GM13977 (cell line): Measurements from ENCODE around the gene AKNA.

ENCODE experiments used
- DNase-seq: peaks from one replicate; pipeline ENCODE4 v3.0.0; 2012; ENCODE audit warnings: low spot score
- in situ Hi-C: fragments of 300-500 bp; cut with MboI; formaldehyde crosslinking; loops from one replicate; pipeline ENCODE4 v1.12.0; 2022; ENCODE audit warnings: low sequenced_read_pairs, low pct_unique_long_range_greater_than_20kb, mixed read lengths, inconsistent platforms; ENCODE audit not compliant: unreplicated experiment
- TF ChIP-seq, protein P1 (sequence below): IDR thresholded peaks from 2 replicates; pipeline ENCODE4 v1.5.1; 2012; ENCODE audit warnings: mild to moderate bottlenecking, control low read depth; ENCODE audit not compliant: insufficient read depth; ENCODE audit errors: extremely low read depth, missing control alignments

AKNA gene

DNA sequence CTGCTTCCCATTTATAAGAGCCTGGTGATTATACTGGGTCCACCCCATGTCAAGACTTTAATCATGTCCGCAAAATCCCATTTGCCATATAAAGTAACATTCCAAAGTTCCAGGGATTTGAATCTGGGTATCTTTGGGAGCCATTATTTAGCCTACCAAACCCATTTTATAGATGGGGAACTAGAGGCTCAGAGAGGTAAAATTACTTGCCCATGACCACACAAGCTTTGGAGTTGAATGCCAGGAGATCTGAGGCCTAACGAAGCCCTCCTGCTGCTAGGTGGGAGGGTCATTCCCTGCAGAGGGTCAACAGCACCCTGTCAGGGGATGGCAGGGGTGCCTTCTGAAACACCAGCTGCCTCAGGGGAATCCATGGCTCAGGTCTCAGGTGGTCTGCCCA, 13.0 kb upstream of the AKNA start:
- in situ Hi-C loops, result loop anchor here (25.0 kb wide), 1 partner anchor 612 kb away; no protein-coding TSS in a partner anchor

DNA sequence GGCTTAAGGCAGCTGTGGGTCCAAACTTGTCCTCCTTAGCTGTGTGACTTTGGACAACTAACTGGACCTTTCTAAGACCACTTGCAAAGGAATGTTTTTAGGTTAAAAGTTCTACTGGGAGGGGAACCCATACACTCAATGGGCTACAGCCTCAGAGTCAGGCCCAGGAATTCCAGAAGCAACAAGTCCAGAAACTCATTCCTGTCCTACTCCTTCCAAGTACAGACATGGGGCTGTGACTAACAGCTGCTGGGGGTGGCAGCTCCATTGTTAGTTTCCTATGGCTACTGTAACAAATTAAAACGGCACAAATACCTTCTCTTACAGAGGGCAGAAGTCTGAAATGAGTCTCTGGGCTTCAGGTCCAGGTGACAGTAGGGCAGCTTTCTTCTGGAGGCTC, 12.4 kb upstream of the AKNA start:
- in situ Hi-C loops, result loop anchor here (25.0 kb wide), 1 partner anchor 612 kb away; no protein-coding TSS in a partner anchor
- no peak for DNase-seq
- TF ChIP-seq, protein P1, sequence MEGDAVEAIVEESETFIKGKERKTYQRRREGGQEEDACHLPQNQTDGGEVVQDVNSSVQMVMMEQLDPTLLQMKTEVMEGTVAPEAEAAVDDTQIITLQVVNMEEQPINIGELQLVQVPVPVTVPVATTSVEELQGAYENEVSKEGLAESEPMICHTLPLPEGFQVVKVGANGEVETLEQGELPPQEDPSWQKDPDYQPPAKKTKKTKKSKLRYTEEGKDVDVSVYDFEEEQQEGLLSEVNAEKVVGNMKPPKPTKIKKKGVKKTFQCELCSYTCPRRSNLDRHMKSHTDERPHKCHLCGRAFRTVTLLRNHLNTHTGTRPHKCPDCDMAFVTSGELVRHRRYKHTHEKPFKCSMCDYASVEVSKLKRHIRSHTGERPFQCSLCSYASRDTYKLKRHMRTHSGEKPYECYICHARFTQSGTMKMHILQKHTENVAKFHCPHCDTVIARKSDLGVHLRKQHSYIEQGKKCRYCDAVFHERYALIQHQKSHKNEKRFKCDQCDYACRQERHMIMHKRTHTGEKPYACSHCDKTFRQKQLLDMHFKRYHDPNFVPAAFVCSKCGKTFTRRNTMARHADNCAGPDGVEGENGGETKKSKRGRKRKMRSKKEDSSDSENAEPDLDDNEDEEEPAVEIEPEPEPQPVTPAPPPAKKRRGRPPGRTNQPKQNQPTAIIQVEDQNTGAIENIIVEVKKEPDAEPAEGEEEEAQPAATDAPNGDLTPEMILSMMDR, result no peak

More for the DNA sequence above, 13.0 kb upstream of the AKNA start:
- DNase-seq, result no peak
- TF ChIP-seq, protein P1, result no peak

DNA sequence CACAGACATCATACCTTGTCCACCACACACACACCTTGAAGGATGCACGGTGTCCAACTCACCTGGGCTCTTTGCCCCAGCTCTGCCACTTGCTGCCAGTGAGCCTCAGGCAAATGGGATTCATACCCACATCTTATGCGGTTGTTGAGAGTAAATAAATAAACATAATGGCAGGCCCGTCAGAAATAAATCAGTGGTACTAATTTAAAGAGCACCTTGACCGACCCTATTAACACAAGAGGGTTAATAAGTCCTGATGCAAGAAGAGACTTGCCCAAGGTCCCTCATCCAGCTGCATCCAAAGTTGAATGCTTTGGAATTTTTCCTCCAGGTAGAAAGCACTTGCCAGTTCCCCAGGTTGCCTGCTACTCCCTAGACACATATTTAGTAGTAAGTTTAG, 11.6 kb upstream of the AKNA start:
- DNase-seq, result no peak
- in situ Hi-C loops, result no loop called here
- TF ChIP-seq, protein P1, result no peak

DNA sequence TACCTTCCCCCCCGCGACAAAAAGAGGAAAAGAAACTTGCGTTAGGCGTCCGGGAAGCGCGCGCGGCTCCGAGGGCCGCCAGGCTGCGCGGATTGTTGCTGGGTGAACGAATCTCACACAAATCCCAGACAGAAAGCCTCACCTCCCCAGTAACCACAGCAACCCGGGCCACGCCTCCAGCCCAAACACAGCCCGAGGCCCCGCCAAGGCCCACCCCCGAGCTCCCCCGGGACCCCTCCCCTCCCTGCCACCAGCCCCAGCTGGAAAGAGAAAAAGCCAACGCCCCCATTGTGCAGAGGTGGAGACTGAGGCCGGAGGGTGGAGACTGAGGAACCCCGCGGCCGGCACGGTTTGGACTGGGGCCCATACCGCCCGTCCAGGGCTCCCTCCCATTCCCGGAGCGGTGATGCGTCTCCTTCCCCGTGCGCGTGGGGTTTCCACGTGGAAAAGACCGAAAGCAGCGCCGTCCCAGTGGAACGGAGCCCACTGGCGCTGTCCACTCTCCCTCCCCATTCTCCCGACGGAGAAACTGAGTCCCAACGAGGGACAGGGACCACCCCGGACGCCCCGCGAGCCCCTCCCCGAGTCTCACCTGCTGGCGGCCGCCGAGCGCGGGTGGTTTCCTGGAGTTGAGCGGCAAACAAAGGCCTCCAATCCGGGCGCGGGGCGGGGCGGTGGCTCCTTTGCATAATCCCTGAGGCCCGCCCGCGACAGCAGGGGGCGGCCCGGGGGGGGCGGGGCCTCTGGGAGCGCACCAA, 10.2 kb upstream of the AKNA start:
- in situ Hi-C loops, result no loop called here
- peak; percentile 98 for DNase-seq
- TF ChIP-seq, protein P1, result no peak

DNA sequence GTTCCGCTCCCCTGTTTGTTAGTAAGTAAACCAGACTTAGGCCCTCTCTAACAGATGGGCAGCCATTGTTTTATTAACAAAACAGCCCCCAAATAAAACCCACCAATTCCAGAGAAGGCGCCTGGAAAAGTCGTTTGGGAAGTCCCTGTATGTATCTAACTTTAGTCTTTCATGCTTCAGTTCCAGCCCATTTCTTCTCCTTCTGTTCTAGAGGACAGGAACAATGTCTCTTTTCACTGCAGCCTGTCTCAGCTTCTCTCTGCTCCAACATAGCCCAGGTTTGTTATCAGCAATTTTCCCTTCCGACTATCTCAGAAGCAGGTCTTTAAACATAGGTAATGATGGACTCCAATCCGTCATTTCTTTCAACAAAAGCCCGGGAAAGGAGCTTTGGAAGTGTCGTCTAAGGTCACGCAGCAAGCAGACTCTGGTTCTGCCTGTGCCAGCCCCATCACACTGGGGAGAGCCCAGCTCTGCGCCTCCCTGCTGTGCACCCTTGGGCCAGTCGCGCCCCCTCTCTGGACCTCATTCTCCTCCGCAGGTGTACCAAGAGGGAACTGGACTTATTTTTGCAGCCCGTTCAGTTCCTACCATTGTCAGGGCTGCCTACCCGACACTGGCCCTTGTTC, 9.6 kb upstream of the AKNA start:
- in situ Hi-C loops, result no loop called here
- TF ChIP-seq, protein P1, result no peak
- no peak for DNase-seq

DNA sequence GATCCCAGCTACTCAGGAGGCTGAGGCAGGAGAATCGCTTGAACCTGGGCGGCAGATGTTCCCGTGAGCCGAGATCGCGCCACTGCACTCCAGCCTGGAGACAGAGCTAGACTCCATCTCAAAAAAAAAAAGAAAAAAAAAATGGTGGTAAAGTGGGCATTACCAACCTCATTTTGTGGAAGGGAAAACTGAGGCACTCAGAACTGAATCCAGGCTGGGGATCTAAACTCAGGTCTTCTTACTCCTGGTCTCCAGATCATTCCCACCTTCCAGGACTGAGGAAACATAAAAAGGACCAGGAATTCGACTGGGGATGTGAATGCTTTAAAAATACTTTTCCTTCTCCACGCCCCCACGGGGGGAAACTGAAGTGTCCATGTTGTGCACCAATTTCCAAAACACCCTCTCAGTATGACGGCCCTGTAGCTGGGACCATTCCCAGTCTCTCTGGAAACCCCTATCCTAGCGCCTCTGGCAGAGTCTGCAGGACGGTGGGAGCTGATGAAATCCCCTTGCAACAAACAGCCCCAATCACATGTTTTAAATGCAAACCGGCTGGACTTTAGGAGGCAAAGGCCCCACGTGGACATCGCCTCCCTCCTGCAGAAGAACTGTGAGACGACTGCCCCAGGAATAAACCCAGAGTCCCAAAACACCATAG, 8.9 kb upstream of the AKNA start:
- no peak for DNase-seq
- in situ Hi-C loops, result no loop called here
- TF ChIP-seq, protein P1, result no peak
